ENCODE data around the gene HRAS.

The HRAS gene

GRCh38 chr11:530960-531831, 4.2 kb downstream of the HRAS start:
- no peak for DNase-seq (ENCODE audit: low read depth)
- no peak overlapping the region for H3K4me3 ChIP-seq (ENCODE audit: low read length)
- TF ChIP-seq CTCF (IDR thresholded peaks at IDR 0.05; ENCODE audit: insufficient read depth, low read depth, low read length, missing control alignments): no peak

- no peak for TF ChIP-seq CTCF (IDR thresholded peaks at IDR 0.05; ENCODE audit: insufficient read depth, low read depth, low read length, missing control alignments)
- no peak for DNase-seq (ENCODE audit: low read depth)
- H3K4me3 ChIP-seq (ENCODE audit: low read length): no peak overlapping the region
Observed at GRCh38 chr11:529728-530411, 5.5 kb downstream of the HRAS start.

- no peak for TF ChIP-seq CTCF (IDR thresholded peaks at IDR 0.05; ENCODE audit: insufficient read depth, low read depth, low read length, missing control alignments)
- no peak for DNase-seq (ENCODE audit: low read depth)
- H3K4me3 ChIP-seq (ENCODE audit: low read length): no peak overlapping the region
Observed at GRCh38 chr11:528815-529727, 6.3 kb downstream of the HRAS start.

- no peak for TF ChIP-seq CTCF (IDR thresholded peaks at IDR 0.05; ENCODE audit: insufficient read depth, low read depth, low read length, missing control alignments)
- no peak overlapping the region for H3K4me3 ChIP-seq (ENCODE audit: low read length)
- DNase-seq (ENCODE audit: low read depth): no peak
Observed at GRCh38 chr11:528166-528814, 7.1 kb downstream of the HRAS start.

- H3K4me3 ChIP-seq (ENCODE audit: low read length): no peak overlapping the region
- no peak for DNase-seq (ENCODE audit: low read depth)
- TF ChIP-seq CTCF (IDR thresholded peaks at IDR 0.05; ENCODE audit: insufficient read depth, low read depth, low read length, missing control alignments): no peak
Observed at GRCh38 chr11:526192-526591, 9.2 kb downstream of the HRAS start.

- no peak for DNase-seq (ENCODE audit: low read depth)
- no peak for TF ChIP-seq CTCF (IDR thresholded peaks at IDR 0.05; ENCODE audit: insufficient read depth, low read depth, low read length, missing control alignments)
- H3K4me3 ChIP-seq (ENCODE audit: low read length): no peak overlapping the region
Observed at GRCh38 chr11:521177-521688, 14.1 kb downstream of the HRAS start.
